Activated T-cell treated with anti-CD3 and anti-CD28 coated beads for 24 hours (primary cell): Measurements from ENCODE around the gene STT3A.

Source experiments
- DNase-seq: peaks from one replicate; pipeline ENCODE4 v3.0.0-alpha.2; 2020; ENCODE audit warnings: low read depth

Gene STT3A

DNA sequence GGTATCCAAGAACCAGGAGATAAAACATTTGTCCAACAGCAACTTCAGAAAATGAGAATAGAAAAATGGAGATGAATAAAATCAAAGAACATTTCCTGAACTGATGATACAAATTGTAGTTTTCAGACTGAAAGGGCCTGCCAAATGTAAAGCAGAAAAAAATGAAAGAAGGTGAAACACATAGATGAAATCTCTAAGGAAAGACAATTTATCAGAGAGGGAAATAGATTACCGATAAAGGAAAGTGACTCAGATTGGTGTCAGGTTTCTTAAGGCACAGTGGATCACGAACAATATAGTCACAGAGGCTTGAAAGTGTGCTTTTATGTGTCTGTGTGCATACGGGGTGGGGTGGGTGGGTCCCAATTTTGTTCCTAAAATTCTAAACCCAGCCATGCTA lies 4.1 kb upstream of the STT3A start:
- DNase-seq = no peak

DNA sequence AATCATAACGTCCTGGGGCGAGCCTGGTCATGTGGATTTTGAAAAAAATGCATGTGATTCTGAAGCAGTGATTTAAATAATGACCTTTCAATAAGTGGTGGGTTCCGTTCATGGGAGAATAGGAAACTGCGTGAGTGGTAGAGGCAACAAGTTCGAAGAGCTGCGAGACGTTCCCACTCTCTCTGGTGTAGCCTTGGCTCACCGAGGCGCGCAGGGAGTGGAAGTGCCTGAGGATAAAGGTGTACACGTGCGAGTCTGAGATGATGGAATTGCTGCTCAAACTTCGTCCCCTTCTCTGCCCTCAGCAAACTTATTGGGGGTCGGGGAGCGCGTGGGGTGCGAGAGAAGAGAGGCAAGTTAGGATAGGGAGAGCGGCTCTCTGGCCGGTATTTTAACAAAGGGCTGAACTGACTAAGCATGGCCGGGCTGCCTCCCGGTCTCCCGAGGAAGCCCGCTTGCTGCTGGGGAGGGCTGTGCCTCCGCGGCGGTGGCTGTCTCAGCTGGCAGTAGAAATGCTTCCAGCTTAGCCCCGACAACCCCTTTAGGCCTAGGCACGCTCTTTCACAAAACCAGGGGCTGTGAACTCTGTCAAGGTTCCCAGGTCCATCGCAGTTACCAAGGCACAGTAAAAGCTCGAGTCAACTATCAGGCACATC lies 875 bp upstream of the STT3A start:
- DNase-seq = peak; percentile 8

DNA sequence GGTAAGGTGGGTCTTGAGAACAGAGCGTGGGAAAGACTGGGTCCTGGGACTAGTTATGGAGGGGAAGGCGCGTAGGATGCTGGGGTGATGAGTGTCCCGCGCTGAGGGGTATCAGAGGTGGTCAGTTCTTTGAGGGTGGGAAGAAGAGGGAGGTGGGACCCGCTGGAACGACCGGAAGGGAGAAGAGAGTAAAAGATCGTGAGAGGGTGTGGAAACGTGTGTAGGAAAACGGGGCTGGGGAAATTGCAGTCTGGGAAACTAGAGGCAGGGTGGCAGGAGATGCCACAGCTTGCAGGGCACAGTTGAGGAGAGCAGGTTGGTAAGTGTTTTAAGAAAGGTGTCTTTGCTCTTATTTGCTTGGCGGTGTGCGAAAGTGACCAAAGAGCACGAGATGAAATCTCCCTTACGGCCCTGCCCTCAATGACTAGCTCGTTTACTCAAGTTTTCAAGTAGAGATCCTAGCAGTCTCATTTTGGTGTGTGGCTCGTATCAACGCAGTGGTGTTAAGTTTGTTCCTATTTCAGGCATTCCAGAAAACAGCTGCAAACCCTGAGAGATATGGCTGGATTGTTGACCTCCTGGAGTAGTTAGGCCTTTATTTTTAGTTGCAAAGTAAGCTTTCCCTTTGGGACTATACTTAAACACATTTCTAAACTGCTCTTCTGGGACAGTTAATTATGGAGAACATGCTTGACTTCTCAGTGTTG lies 615 bp downstream of the STT3A start:
- DNase-seq = no peak

DNA sequence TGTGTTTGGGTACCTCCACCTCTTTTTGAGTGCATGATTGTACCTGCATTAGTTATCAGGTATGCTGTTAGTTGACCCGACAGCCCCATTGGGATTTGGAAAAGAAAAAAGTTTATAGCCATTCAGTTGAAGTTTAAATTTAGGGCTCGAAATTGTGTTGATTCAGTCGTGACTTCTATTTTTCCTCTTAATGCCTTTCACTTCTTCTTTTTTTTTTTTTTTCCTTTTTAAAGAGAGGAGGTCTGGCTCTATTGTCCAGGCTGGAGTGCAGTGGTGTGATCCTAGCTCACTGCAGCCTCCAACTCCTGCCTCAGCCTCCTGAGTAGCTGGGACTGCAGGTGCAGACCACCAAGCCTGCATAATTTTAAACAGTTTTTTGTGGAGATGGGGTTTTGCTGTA lies 2.3 kb downstream of the STT3A start:
- no peak for DNase-seq

DNA sequence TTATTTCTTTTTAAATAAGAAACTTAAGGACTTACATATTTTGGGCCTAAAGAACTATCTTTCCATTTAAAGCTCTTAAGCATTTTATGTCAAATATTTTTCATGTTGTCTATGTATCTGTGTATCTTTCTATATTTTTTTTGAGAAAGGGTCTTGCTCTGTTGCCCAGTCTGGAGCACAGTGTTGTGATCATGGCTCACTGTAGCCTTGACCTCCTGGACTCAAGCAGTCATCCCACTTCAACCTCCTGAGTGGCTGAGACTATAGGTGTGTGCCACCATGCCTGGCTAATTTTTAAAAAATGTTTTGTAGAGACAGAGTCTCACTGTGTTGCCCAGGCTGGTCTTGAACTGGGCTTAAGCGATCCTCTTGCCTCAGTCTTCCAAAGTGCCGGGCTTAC lies 8.0 kb downstream of the STT3A start:
- no peak for DNase-seq

DNA sequence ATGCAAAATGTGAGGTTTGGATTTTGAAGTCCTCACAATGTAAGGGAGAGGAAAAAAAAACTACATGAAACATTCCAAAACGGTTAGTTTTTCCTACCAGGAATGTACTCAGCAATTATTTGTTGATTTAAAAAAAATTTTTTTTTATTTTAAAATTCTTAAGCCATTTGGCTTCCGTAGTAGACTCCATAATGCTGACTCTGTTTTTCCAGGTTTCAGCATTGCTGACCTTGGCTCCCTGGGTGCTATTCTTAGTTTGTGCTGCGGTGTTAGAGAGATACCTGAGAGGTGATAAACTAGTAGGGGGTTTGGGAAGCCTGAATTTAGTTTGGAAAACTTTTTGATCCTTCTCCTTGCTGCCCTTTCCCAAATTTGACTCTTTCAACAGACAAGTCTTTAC lies 10.6 kb downstream of the STT3A start:
- DNase-seq = no peak

DNA sequence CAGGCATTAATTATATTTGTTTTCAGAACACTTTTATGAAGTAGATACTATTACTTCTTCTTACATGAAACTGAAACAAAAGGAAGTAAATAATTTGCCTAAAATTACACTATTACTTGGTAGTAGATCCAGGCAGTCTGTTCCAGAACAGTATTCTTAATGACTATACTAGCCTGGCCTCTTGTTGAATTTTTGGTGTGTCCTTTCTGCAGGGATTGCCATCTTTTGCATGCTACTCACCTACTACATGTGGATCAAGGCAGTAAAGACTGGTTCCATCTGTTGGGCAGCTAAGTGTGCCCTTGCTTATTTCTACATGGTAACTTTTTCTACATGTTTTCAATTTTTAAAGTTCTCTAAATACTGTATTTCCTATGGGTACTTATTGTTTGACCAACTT lies 12.8 kb downstream of the STT3A start:
- no peak for DNase-seq

DNA sequence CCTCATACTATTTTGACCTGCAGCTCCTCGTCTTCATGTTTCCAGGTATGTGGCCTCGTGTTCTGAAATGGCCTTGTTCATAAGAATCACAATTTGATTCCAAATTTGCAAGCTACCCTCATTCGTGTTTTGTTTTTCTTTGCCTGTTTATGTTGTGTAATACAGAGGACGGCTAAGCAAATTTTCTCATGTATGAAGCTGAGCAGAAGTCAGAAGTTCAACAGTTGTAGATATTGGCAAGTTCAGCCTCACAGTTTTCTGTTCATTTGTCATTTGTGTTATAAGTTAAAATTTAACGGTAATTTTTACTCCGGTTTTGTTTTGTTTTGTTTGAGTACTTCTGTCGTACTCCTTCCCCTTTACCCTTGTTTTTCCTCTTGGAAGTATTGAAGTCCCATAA lies 16.9 kb downstream of the STT3A start:
- no peak for DNase-seq

DNA sequence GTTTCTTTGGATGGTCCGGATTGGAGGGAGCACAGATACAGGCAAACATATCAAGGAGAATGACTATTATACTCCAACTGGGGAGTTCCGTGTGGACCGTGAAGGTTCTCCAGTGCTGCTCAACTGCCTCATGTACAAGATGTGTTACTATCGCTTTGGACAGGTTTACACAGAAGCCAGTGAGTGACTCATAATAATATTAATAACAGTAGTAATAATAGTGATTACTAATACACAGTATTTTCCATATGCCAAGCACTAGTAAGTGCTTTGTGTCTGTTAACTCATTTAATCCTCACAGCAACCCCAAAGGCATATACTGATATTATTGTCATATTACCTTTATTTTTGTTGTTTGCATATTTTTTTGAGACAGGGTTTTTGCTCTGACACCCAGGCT lies 25.7 kb downstream of the STT3A start:
- no peak for DNase-seq

DNA sequence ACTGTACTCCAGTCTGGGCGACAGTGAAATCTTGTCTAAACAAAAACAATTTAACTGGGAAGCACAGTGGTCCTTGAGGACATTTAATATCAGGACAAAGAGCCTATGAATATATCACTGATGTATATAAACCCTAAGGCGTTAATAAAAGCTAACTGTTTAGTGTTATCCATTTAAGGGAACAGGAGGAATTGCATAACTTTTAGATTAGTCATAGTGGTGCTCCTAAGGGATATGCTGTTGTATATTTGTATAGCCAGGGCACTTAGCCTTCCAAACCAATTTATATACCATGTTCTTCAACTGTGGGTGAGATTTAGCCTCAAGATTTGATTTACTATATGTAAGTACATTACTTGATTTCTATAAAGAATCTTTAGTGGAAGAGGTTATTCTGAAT lies 29.3 kb downstream of the STT3A start:
- DNase-seq = no peak

DNA sequence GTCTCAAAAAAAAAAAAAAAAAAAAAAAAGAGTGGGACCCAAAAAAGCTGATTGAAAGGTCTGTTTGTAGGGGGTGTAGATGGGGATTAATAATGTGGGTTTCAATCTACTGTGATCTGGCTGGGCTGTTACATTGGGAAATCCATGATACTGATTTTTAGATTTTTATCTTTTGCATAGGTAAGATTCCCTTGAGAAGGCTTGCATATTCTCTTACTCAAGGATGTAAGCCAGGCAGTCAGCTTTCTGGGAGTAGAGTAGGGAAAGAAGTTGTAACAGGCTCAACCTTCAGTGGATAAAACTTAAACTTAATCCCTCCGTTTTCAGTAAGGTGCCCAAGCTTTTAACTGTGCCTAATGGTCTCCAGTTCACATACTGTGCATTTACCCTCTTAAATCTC lies 30.4 kb downstream of the STT3A start:
- DNase-seq = no peak

DNA sequence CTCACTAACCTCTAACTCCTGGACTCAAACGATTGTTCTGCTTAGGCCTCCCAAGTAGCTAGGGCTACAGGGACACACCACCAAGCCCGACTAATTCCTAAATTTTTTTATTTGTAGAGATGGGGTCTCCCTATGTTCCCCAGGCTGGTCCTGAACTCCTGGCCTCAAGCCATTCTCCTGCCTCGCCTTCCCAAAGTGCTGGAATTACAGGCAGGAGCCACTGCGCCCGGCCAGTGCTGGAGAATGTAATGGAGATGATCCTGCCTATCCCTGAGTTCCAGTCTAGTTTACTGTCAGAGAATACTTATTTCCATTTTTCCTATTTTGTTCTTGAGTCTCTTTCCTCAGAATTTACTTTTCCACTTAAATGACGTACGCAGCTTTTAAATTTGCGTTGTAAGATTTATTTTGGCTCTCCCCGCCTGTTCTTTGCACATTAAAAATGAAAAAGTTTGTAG lies 32.1 kb downstream of the STT3A start, which contains the start of gene CHEK1:
TSS of gene CHEK1 (plus strand) at position 408 of the 458 bp plus-strand sequence. CDS start 1,606 bp downstream, outside the sequence.
- DNase-seq = no peak

DNA sequence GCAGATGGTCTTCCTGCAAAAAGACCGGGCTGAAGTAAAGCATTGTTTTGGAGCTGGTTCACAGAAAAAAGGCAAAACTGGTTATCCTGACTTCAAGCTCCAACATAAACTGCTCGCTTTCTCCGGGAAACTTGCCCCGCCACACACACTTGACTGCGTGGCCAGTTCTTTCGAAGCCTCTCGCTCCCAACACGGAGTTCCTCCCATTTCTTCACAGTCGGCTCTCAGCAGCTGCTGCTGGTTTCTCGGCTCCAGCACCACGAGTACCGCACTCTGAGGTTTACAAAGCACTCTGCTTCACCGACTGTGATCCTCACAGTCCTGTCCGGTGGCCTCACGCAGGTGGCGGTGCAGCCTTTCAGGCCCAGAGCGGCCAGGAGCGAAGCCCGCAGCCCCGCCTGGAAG lies 32.6 kb downstream of the STT3A start:
- DNase-seq = no peak

DNA sequence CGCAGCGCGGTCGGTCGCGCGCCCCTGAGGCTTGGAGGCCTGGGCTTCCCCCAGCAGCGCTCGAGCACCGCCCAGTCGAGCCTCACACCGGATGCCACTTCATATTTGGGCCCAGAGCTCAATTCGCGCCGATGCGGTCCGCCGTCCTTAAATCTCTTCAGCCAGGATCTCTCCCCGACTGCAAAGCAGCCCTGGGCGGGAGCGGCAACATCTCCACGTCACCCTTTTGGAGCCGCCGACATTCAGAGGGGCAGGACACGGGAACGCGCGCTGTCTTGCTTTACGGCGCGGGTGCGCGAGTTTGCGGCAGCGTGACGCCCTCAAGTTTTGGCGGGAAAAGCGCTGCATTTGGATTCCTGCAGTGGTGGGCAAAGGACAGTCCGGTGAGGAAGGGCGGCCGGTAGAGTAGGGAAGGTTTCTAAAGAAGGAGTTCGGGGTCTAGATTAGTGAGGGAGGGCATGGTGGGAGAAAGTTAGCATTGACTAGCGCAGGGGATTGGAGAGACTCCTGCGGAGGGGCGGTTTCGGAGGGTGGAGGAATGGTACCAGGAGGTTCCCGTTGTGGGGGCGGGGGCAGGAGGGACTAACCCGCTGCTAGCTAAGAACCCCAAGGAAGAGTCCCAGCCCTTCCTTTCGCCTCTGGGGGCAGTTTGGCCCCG lies 33.1 kb downstream of the STT3A start:
- peak; percentile 86 for DNase-seq

DNA sequence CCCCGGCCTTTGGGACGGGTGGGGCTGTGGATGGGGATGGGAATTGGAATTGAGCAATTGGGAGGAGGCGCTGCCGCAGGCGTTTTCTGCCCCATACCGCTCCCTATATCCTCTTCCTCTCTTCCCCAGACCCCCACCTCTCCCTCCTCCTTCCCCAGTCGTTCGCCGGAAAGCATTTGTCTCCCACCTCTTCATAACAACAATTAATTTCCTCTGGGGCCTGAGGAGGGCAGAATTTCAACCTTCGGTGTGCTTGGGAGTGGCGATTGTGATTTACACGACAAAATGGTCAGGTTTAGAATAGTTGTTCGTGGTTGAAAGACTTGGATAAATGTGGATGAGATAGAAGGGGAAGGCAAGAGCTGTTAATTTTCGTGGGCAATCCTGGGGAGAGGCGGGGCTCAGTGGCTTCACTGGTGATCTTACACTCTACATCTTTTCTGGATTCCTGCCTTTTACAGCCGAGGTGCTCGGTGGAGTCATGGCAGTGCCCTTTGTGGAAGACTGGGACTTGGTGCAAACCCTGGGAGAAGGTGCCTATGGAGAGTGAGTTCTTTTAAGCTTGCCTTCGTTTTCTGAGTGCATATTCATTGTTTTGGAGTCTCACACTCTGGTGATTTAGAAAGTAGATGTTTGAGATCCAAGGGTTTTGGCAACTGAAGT lies 33.8 kb downstream of the STT3A start:
- no peak for DNase-seq

DNA sequence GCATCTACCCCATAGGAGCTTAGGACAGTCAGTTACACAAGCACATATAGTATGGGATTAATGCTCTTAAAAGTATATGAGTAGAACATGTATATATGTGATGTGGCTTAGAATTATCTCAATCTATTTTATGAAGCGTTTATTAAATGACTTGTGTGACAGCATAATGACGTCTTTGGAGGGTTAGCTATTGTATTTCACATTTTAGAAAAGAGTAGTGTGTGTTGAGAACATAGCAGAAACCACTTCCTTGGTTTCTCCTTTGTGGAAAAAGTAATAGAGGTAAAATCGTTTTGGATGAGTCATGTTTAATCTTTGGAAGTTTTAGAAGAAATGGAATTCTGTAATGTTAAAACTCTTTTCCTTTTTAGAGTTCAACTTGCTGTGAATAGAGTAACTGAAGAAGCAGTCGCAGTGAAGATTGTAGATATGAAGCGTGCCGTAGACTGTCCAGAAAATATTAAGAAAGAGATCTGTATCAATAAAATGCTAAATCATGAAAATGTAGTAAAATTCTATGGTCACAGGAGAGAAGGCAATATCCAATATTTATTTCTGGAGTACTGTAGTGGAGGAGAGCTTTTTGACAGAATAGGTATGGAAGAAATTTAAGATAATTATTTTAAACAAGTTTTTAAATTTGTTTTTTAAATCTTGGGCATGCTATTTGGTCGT lies 34.7 kb downstream of the STT3A start:
- DNase-seq = no peak

DNA sequence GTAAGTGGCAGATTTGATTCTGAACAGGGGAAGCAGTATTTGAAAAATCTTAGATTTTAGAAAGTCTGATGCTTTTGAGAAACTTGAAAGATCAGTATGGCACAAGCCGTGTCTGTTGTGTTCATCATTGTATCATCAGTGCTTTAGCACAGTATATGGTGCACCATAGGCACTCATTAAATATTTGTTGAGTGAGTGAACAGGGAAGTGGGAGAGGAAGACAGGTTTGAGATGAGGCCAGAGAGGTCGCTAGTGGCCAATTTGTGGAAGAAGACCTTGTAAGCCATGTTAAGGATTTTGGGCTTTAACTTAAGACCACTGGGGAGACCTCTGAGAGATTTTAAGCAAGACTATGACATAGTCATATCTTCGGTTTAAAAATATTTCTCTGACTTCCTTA lies 45.2 kb downstream of the STT3A start:
- no peak for DNase-seq

DNA sequence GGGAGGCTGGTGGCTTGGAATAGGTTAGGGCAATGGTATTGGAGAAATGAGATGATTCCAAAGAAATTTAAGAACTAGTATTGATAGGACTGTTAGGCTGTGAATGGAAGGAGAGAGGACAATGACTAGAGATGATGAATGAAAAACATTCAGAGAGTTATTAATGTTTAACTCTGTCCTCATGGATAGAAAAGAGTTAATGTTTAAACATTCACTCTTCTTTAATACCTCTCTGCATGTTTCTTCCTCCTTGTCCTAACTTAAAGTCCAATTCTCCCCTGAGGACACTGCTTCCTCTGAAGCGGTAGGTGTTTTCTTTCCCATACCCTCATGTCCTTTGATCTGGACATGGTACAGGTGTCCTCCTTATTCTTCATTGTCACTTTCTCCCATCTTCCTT lies 45.7 kb downstream of the STT3A start:
- DNase-seq = no peak

DNA sequence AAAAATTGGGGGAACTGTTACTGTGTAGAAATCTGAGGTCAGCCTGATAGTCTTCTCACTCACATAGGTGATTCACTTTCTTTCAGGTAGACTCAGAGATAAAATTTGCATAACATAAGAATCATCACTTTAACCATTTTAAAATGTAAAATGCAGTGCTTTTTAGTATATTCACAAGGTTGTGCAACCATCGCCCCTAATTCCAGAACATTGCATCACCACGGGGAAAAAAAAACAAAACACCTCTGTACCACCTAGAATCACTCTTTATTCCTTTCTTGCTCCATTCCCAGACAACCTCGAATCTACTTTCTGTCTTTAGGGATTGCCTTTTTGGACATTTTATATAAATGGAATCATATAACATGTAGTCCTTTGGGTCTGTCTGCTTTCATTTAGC lies 53.2 kb downstream of the STT3A start:
- no peak for DNase-seq

DNA sequence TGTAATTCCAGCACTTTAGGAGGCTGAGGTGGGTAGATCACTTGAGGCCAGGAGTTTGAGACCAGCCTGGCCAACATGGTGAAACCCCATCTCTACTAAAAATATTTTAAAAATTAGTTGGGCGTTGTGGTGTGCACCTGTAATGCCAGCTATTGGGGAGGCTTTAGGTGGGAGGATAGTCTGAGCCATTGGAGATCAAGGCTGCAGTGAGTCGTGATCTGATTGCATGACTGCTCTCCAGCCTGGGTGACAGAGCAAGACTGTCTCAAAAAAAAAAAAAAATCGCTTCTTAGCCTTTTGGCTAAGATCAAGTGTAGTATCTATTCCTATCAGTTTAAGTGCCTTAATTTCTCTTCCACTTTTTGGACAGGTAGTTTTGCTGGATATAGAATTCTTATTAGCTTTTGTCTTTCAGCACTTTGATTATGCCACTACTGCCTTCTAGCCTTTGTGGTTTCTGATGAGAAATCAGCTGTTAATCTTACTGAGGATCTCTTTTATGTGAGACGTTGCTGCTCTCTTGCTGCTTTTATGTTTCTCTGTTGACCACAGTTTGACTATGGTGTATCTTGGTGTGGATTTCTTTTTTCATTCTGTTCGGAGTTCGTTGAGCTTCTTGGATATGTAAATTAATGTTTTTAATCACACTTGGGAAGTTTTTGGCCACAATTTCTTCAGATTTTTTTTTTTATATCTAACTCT lies 57.0 kb downstream of the STT3A start:
- no peak for DNase-seq

DNA sequence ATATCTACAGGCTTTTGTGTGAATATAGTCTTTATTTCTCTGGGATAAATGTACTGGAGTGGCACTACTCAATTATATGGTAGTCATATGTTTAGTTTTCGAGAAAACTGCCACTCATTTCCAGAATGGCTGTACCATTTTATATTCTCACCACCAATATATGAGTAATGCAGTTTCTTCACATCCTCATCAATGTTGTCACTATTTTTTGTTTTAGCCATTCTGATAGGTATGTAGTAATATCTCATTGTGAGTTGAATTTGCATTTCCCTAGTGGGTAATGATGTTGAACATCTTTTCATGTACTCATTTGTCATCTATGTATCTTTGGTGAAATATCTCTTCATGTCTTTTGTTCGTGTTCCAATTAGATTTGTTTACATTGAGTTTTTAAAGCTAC lies 70.0 kb downstream of the STT3A start:
- DNase-seq = no peak

DNA sequence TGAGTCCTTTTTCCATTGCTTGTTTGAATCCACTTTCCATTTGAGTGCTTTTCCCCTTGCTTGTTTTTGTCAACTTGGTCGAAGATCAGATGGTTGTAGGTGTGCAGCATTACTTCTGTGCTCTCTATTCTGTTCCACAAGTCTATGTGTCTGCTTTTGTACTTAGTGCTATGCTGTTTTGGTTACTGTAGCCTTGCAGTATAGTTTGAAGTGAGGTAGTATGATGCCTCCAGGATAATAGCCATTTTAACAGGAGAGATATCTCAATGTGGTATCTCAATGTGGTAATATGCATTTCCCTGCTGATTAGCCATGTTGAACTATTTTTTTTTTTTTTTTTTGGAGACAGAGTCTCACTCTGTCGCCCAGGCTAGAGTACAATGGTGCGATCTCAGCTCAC lies 71.3 kb downstream of the STT3A start:
- no peak for DNase-seq
